Measurements from ENCODE around the gene PSAP.

PSAP gene

DNA sequence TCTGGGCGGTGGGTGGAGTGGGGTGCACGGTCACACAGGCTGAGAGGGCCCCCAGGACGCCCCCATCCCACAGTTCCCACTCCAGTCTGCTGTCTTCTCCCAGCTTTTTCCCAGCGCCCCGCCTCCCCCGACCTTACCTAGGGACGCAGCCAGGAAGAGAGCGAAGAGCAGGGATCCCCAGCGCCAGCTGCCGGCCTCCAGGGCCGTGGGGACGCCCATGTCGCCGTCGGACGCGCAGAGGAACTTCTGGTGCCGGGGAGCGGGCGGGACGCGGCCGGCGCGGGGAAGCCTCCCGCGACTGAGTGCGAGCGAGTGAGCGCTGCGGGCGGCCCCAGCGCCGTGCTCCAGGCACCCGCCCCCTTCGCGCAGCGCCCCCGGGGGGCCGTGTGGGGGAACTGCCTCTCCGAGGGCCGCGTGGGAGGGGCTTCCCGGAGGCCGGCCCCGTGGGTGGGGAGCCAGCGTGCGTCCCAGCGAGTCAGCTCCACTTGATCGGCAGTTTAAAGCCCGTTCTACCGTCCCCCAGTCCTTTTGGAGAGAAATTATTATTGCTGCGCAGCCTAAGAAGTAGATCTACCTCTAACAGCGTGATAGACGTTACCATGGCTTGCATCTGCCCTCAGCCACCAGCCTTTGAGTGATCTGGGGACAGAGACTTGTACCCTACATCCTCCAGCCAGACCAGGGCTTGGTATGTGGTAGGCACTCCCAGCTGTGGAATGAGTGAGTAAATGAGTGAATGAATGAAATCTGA lies 77.7 kb downstream of the PSAP start, which contains the start of gene VSIR:
TSS of gene VSIR (minus strand) at position 300 of the 751 bp plus-strand sequence. CDS start at position 219, 81 bp downstream.
- Histone ChIP-seq H3K27me3 (ENCODE audit: control insufficient read depth, insufficient read depth, low read length) (no peaks in the 10 kb centered on the region), H3K4me1 (ENCODE audit: control insufficient read depth, insufficient read depth, low read length) (peaks cover 57% of the 10 kb centered on the region), H3K4me2 (ENCODE audit: low read length) (peak within 1 kb of the TSS; percentile 84), H3K9me3 (replicated peaks; ENCODE audit: low read length) (no peaks in the 10 kb centered on the region), H3K9ac (ENCODE audit: low read depth, low read length) (peak within 1 kb of the TSS; percentile 77), H3K4me3 (ENCODE audit: low read length) (peak within 1 kb of the TSS; percentile 77), H3K36me3 (ENCODE audit: insufficient read depth, low read length) (no peaks in the 10 kb centered on the region)

DNA sequence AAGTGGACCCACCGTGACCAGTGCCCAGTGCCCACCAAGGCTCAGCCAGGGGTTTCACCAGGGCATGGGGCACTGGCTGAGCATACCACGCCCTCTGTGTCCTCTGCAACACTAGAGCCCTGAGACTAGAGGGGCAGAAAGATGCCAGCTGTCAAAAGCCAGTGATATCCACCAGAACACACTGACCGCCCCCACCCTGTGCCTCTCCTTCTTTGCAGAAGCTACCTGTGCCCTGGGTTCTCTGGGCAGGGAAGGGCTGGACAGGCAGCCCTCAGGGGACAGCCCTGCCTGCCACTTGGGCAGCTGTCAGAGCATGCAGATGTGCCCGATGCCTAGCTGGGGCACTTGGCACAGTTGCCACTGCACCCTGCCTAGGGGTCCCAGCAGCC lies 78.2 kb downstream of the PSAP start:
- peaks cover 62% of the 10 kb centered on the region for H3K4me1 ChIP-seq (ENCODE audit: control insufficient read depth, insufficient read depth, low read length)
- no peaks in the 10 kb centered on the region for H3K9me3 ChIP-seq (replicated peaks; ENCODE audit: low read length)
- peak overlapping the region; percentile 77 for H3K9ac ChIP-seq (ENCODE audit: low read depth, low read length)
- H3K27me3 ChIP-seq (ENCODE audit: control insufficient read depth, insufficient read depth, low read length) = no peaks in the 10 kb centered on the region
- H3K4me3 ChIP-seq (ENCODE audit: low read length) = peak overlapping the region; percentile 77
- H3K36me3 ChIP-seq (ENCODE audit: insufficient read depth, low read length) = no peaks in the 10 kb centered on the region
- peak overlapping the region; percentile 84 for H3K4me2 ChIP-seq (ENCODE audit: low read length)

DNA sequence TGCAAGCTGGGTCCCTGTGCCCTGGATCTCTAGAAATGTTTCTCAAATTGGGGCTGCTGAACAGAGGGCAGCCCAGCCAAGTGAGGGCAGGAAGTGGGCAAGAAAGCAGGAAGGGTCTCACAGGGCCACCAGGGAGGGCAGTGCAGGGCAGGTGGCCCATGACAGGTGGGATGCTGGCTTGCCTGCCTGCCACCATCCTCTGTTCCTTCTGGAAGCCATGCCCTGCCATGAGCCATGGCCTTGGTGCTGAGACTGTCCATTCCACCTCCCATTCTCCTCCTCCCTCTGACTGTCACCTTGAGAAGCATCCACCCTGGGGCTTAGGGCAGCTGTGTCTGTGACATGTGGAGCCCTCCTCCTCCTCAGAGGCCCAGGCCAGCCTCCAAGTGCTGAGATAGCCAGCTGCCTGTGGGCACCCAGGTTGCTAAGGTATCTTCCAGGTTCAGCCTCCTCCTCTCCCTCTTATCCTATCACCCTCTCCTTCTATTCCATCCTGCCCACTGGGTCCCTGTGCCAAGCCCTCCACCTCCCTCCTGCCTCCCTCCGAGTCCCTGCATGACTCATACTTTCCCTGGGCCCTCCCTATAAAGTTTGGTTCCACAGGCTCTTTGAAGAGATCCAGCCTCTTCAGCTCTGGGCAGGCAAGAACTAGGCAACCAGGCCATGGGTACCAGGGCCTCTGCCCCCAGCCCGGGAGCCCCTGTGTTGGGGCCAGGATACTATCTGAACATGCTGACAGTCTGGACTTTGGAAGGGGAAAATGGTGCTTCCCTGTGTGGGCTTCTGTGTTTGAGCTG lies 79.0 kb downstream of the PSAP start:
- Histone ChIP-seq H3K4me3 (ENCODE audit: low read length) (peak overlapping the region; percentile 77), H3K9ac (ENCODE audit: low read depth, low read length) (peak overlapping the region; percentile 77), H3K36me3 (ENCODE audit: insufficient read depth, low read length) (no peaks in the 10 kb centered on the region)

DNA sequence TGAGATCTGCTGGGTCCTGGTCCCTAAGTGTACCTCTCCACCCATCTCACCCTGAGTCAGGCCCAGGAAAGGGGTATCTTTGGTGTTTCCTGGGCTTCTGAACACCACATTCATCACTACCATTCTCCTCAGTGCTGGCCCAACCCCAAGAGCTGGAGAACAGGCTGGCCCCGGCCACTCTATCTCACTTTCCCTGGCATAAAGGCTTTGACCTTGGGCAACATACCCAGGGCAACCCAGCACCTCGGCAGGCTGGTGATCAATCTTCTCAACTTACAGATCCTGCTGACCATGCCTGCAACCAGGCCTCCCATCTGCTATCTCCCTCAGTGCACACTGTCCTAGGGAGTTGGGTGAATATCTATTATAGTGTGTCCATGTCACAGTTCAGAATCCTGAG lies 79.8 kb downstream of the PSAP start:
- no peak overlapping the region for H3K4me2 ChIP-seq (ENCODE audit: low read length)
- no peak overlapping the region for H3K4me3 ChIP-seq (ENCODE audit: low read length)
- no peaks in the 10 kb centered on the region for H3K9me3 ChIP-seq (replicated peaks; ENCODE audit: low read length)
- no peaks in the 10 kb centered on the region for H3K36me3 ChIP-seq (ENCODE audit: insufficient read depth, low read length)
- H3K4me1 ChIP-seq (ENCODE audit: control insufficient read depth, insufficient read depth, low read length) = peaks cover 77% of the 10 kb centered on the region
- no peaks in the 10 kb centered on the region for H3K27me3 ChIP-seq (ENCODE audit: control insufficient read depth, insufficient read depth, low read length)
- H3K9ac ChIP-seq (ENCODE audit: low read depth, low read length) = no peak overlapping the region

More for the DNA sequence above, 79.0 kb downstream of the PSAP start:
- Histone ChIP-seq H3K4me1 (ENCODE audit: control insufficient read depth, insufficient read depth, low read length) (peaks cover 70% of the 10 kb centered on the region), H3K4me2 (ENCODE audit: low read length) (peak overlapping the region; percentile 84), H3K27me3 (ENCODE audit: control insufficient read depth, insufficient read depth, low read length) (no peaks in the 10 kb centered on the region), H3K9me3 (replicated peaks; ENCODE audit: low read length) (no peaks in the 10 kb centered on the region)

DNA sequence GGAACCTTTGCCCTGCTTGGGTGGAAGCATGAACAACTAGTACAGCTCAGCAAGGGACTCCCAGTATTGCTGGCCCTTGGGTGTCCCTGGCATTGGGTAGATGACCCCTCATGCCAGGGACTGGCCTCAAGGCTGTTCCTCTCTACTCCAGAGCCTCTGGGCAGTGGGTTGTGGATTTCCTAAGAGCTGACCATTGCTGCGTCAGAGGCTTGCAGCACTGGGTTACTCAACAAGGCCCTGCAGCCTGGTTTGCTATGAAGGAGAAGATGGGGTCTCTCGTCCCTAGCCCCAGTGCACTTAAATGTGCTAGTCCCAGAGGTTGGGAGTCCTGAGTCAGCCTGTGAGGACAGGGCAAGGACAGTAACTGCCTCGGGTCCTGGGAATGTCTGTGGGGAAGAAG lies 80.3 kb downstream of the PSAP start:
- Histone ChIP-seq H3K27me3 (ENCODE audit: control insufficient read depth, insufficient read depth, low read length) (no peaks in the 10 kb centered on the region), H3K4me3 (ENCODE audit: low read length) (no peak overlapping the region), H3K36me3 (ENCODE audit: insufficient read depth, low read length) (no peaks in the 10 kb centered on the region), H3K9ac (ENCODE audit: low read depth, low read length) (no peak overlapping the region), H3K4me2 (ENCODE audit: low read length) (no peak overlapping the region), H3K9me3 (replicated peaks; ENCODE audit: low read length) (no peaks in the 10 kb centered on the region), H3K4me1 (ENCODE audit: control insufficient read depth, insufficient read depth, low read length) (peaks cover 81% of the 10 kb centered on the region)

DNA sequence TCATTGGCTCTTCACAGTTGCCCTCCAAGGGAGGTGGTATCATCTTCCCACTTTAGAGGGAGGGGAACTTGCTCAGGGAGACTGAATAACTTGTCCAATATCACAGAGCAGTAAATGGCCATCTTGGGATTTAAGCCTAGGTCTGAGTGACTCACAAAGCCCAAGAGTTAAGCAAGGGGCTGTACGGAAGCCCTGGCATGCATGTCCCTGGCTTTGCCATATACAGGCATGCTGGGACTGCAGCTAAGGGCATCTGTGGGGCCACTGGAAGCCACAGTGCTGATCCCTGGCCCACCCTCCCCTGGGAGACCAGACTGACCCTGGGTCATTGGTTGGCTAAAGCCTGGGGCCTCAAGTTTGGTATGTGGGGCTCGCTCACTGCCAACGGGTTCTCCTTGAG lies 80.8 kb downstream of the PSAP start:
- H3K27me3 ChIP-seq (ENCODE audit: control insufficient read depth, insufficient read depth, low read length) = no peaks in the 10 kb centered on the region
- H3K4me2 ChIP-seq (ENCODE audit: low read length) = no peak overlapping the region
- H3K36me3 ChIP-seq (ENCODE audit: insufficient read depth, low read length) = no peaks in the 10 kb centered on the region
- no peak overlapping the region for H3K9ac ChIP-seq (ENCODE audit: low read depth, low read length)
- H3K9me3 ChIP-seq (replicated peaks; ENCODE audit: low read length) = no peaks in the 10 kb centered on the region
- H3K4me3 ChIP-seq (ENCODE audit: low read length) = no peak overlapping the region
- H3K4me1 ChIP-seq (ENCODE audit: control insufficient read depth, insufficient read depth, low read length) = peaks cover 86% of the 10 kb centered on the region

DNA sequence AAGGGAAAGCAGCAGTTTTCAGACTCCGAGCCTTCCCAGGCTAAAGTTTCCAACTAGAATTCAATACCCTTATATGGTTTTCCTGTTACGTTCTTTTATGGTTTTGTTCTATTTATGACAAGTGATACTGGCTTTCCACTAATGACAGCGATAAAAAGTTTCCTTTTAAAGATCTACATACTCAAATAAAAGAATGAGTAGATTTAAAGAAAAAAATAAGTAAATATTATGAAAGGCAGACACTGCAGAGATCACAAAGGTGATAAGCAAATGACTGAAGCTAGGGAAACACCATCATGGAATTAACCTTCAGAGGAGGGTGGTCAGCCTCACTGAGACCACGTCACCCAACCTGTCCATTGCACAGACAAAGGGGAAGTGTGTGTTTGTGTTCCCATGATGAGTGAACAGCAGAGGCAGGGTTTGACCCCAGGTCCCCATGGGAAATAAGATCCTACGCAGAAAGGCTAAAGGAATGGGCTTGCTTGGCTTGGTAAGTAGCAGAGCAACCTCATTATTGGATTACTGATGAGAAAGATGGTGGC lies 81.7 kb downstream of the PSAP start:
- H3K4me3 ChIP-seq (ENCODE audit: low read length) = peak overlapping the region; percentile 28
- peak overlapping the region; percentile 41 for H3K4me2 ChIP-seq (ENCODE audit: low read length)
- no peaks in the 10 kb centered on the region for H3K9me3 ChIP-seq (replicated peaks; ENCODE audit: low read length)
- H3K27me3 ChIP-seq (ENCODE audit: control insufficient read depth, insufficient read depth, low read length) = no peaks in the 10 kb centered on the region
- H3K9ac ChIP-seq (ENCODE audit: low read depth, low read length) = peak overlapping the region; percentile 42
- no peaks in the 10 kb centered on the region for H3K36me3 ChIP-seq (ENCODE audit: insufficient read depth, low read length)
- H3K4me1 ChIP-seq (ENCODE audit: control insufficient read depth, insufficient read depth, low read length) = peaks cover 92% of the 10 kb centered on the region

DNA sequence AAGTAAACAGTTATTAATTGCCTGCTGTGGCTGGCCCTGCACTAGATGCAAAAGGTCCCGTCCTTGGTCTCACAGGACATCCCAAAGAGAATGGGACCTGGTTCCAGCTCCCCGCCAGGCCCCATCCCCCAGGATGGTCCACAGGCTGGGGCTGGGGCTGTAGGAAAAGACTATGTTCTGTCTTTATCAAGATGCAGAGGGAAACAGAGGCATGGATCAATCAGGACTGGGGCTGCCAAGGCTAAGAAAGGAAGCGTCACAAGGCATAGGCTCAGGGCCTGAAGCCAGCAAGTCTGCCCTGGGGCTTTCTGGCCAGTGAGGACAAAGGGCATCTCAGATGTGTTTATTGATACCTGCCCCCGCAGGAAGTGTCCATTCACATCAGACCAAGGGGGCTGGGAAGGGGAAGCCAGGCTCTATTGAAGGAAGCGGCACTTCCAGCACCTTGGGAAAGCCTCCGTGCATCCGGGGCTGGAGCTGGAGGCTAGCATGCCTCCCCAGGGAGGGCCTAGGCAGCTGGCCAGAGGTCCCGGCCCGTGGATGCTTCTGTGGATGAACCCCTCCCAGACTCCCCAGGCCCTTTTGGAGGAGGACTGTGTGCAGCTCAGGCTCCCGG lies 83.5 kb downstream of the PSAP start:
- Histone ChIP-seq H3K4me3 (ENCODE audit: low read length) (peak overlapping the region; percentile 45), H3K9ac (ENCODE audit: low read depth, low read length) (peak overlapping the region; percentile 82), H3K4me1 (ENCODE audit: control insufficient read depth, insufficient read depth, low read length) (peaks cover 93% of the 10 kb centered on the region)

DNA sequence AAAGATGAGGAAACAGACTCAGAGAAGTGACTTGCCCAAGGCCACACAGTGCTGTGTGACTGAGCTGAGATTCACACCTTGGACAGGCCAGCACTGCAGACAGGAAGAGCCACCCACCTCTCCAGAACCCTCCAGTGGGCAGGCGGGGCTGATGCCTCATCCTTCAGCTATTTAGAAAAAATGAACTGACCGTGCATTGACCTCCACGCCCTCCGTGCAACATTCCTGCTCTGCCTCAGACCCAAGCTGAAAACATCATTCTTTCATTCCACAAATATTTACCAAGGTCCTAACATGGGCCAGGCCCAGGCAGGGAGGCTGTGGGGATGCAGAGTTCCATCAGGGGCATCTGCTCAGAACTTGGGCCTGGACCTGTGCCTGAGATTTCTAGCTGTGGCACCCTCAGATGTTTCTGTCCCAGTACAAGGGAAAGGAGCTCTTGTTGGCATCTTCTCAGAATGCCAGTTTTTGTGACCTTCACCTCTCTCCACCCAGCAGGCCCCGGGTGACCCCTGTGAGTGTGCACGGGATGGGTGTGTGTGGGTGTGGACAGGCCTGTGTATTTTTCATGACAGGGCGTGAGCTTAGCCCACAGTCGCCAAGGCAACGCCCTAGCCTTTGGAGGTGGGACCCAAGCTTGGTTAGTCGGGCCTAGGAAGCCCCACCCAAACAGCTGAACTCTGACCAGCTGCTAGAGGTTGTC lies 84.2 kb downstream of the PSAP start:
- no peaks in the 10 kb centered on the region for H3K36me3 ChIP-seq (ENCODE audit: insufficient read depth, low read length)
- peak overlapping the region; percentile 76 for H3K4me2 ChIP-seq (ENCODE audit: low read length)
- H3K9me3 ChIP-seq (replicated peaks; ENCODE audit: low read length) = no peaks in the 10 kb centered on the region
- H3K27me3 ChIP-seq (ENCODE audit: control insufficient read depth, insufficient read depth, low read length) = no peaks in the 10 kb centered on the region
- peak overlapping the region; percentile 82 for H3K9ac ChIP-seq (ENCODE audit: low read depth, low read length)
- peaks cover 87% of the 10 kb centered on the region for H3K4me1 ChIP-seq (ENCODE audit: control insufficient read depth, insufficient read depth, low read length)
- H3K4me3 ChIP-seq (ENCODE audit: low read length) = peak overlapping the region; percentile 47

More for the DNA sequence above, 83.5 kb downstream of the PSAP start:
- peak overlapping the region; percentile 76 for H3K4me2 ChIP-seq (ENCODE audit: low read length)
- no peaks in the 10 kb centered on the region for H3K9me3 ChIP-seq (replicated peaks; ENCODE audit: low read length)
- no peaks in the 10 kb centered on the region for H3K36me3 ChIP-seq (ENCODE audit: insufficient read depth, low read length)
- no peaks in the 10 kb centered on the region for H3K27me3 ChIP-seq (ENCODE audit: control insufficient read depth, insufficient read depth, low read length)
